Right ventricle myocardium inferior (tissue), 1 donor: Measurements from ENCODE around the gene SELENOO. TPM values are rescaled to one million over a fixed set of nuclear protein-coding genes. Genes with fewer than 3 reads are reported as not detected.
A peak's percentile ranks its signal among the peaks of the same experiment; 100 is the strongest.

Experiments
- ATAC-seq: fragments of 200-7000 bp; cut with Tn5 transposase; one replicate; pipeline ENCODE4 v1.9.1; 2020; ENCODE audit warnings: mild to moderate bottlenecking, moderate library complexity
- DNase-seq: peaks from one replicate; pipeline ENCODE4 v3.0.0; 2021; ENCODE audit errors: missing footprints
- intact Hi-C: fragments of 100-400 bp; cut with DNase I; formaldehyde crosslinking; loops from one replicate; pipeline ENCODE4 v1.11.0; 2022
- total RNA-seq: library from RNA; stranded (reverse); fragmentation: NEBNext Ultra II Directional; extraction: Animal tissue kit (Norgen Biotek cat#: 25700); gene quantifications from one replicate; pipeline ENCODE4 v1.2.1, GENCODE V29; 2021
- donor health status: DM: no; HTN: yes; CAD: no; lungs with severe emphysema.

Gene SELENOO
- total RNA-seq, 1 donor from 2014 or later, result 15.5 TPM

GRCh38 chr22:50182176-50183081 lies 18.4 kb upstream of the SELENOO start:
- intact Hi-C loops, result no loop called here
- DNase-seq, result peak; percentile 55

GRCh38 chr22:50183141-50183971 lies 17.5 kb upstream of the SELENOO start:
- intact Hi-C loops, result no loop called here
- peak; percentile 57 for DNase-seq

More at GRCh38 chr22:50182176-50183081, 18.4 kb upstream of the SELENOO start:
- peak; percentile 6 for ATAC-seq

GRCh38 chr22:50184004-50184901 lies 16.6 kb upstream of the SELENOO start:
- peak; percentile 90 for DNase-seq
- peak; percentile 48 for ATAC-seq
- intact Hi-C loops, result no loop called here

More at GRCh38 chr22:50183141-50183971, 17.5 kb upstream of the SELENOO start:
- ATAC-seq, result no peak

- no peak for DNase-seq
- intact Hi-C loops, result no loop called here
- ATAC-seq, result no peak
These were observed 15.9 kb upstream of the SELENOO start for GRCh38 chr22:50184902-50185374.

- intact Hi-C loops, result no loop called here
- peak; percentile 96 for DNase-seq
- ATAC-seq, result peak; percentile 87
These were observed 15.3 kb upstream of the SELENOO start, which contains the start of gene TRABD for GRCh38 chr22:50185375-50186087. Gene TRABD (plus strand): TSS chr22:50185913. CDS start chr22:50193061, 7,148 bp downstream.

GRCh38 chr22:50186181-50186714 lies 14.6 kb upstream of the SELENOO start:
- ATAC-seq (no peak), DNase-seq (no peak)
- intact Hi-C loops, result no loop called here

- intact Hi-C loops, result no loop called here
- DNase-seq (peak; percentile 75), ATAC-seq (no peak)
These were observed 13.9 kb upstream of the SELENOO start for GRCh38 chr22:50186761-50187523.

- no peak for ATAC-seq
- DNase-seq, result peak; percentile 28
- intact Hi-C loops, result no loop called here
These were observed 12.5 kb upstream of the SELENOO start for GRCh38 chr22:50188356-50188755.

- ATAC-seq, result no peak
- DNase-seq, result peak; percentile 64
- intact Hi-C loops, result no loop called here
These were observed 11.5 kb upstream of the SELENOO start for GRCh38 chr22:50189184-50189848.

GRCh38 chr22:50189849-50190181 lies 11.0 kb upstream of the SELENOO start:
- ATAC-seq (peak; percentile 14), DNase-seq (no peak)
- intact Hi-C loops, result no loop called here

GRCh38 chr22:50190182-50190940 lies 10.4 kb upstream of the SELENOO start:
- ATAC-seq, result peak; percentile 66
- intact Hi-C loops, result no loop called here
- peak; percentile 93 for DNase-seq

- intact Hi-C loops, result no loop called here
- DNase-seq, result no peak
- ATAC-seq, result no peak
These were observed 9.7 kb upstream of the SELENOO start for GRCh38 chr22:50190941-50191741.

GRCh38 chr22:50192436-50193204 lies 8.2 kb upstream of the SELENOO start:
- no peak for DNase-seq
- ATAC-seq, result no peak
- intact Hi-C loops, result no loop called here

GRCh38 chr22:50193621-50194020 lies 7.2 kb upstream of the SELENOO start:
- intact Hi-C loops, result no loop called here
- DNase-seq (no peak), ATAC-seq (no peak)
